Heart left ventricle (tissue), 16 donors: ENCODE results near the gene ALK. TPM values are rescaled to one million over a fixed set of nuclear protein-coding genes. Genes with fewer than 3 reads are reported as not detected.

Experiments
- ATAC-seq, 4 donors: fragments of 200-7000 bp; cut with Tn5 transposase; one replicate each; pipeline ENCODE4 v1.9.1; 2020 to 2022; ENCODE audit warnings: moderate library complexity in 4 of 4, mild to moderate bottlenecking in 3 of 4, moderate number of reproducible peaks in 1 of 4
- DNase-seq, 5 donors: peaks; one replicate each; pipeline ENCODE4 v3.0.0-alpha.2; 2020
- H3K27ac ChIP-seq, 12 donors: fragments of 200-600 bp; sonication (generic) in 4 of 12; one replicate each; pipeline versions ENCODE4 v1.5.0 to v1.8.0; 2016 to 2022; ENCODE audit warnings: mild to moderate bottlenecking in 2 of 12
- H3K27me3 ChIP-seq, 9 donors: fragments of 200-600 bp; sonication (generic) in 2 of 9; one replicate each; pipeline versions ENCODE4 v1.5.1 to v1.8.0; 2016 to 2022; ENCODE audit warnings: mild to moderate bottlenecking in 3 of 9
- H3K36me3 ChIP-seq, 9 donors: fragments of 200-600 bp; sonication (generic) in 2 of 9; one replicate each; pipeline versions ENCODE4 v1.5.0 to v1.8.0; 2018 to 2022; ENCODE audit warnings: mild to moderate bottlenecking in 2 of 9
- H3K4me1 ChIP-seq, 12 donors: fragments of 200-600 bp; sonication (generic) in 4 of 12; one replicate each; pipeline versions ENCODE4 v1.5.0 to v1.8.0; 2016 to 2022; ENCODE audit warnings: mild to moderate bottlenecking in 3 of 12
- H3K4me3 ChIP-seq, 12 donors: fragments of 200-600 bp; sonication (generic) in 4 of 12; one replicate each; pipeline versions ENCODE4 v1.5.0 to v1.8.0; 2017 to 2022; ENCODE audit warnings: mild to moderate bottlenecking in 9 of 12, moderate library complexity in 4 of 12
- H3K9me3 ChIP-seq, 12 donors: fragments of 200-600 bp; sonication (generic) in 4 of 12; one replicate each; pipeline versions ENCODE4 v1.5.0 to v1.8.0; 2016 to 2022; ENCODE audit warnings: mild to moderate bottlenecking in 1 of 12
- CTCF ChIP-seq, 12 donors: fragments of 200-600 bp; sonication (generic) in 4 of 12; IDR thresholded peaks; one replicate each; pipeline versions ENCODE4 v1.5.0 to v1.8.0; 2018 to 2022; ENCODE audit warnings: antibody characterized with exemption in 12 of 12, mild to moderate bottlenecking in 5 of 12
- POLR2A ChIP-seq, 2 donors: fragments of 450-650 bp; IDR thresholded peaks; one replicate each; pipeline ENCODE4 v1.6.1; 2017; ENCODE audit warnings: antibody characterized with exemption in 2 of 2, mild to moderate bottlenecking in 2 of 2, moderate library complexity in 2 of 2
- WGBS, 4 donors: extraction: QIAGEN DNeasy Blood & Tissue Kit in 2 of 4; methylation state at CpG; one replicate each; pipeline versions ENCODE4 v1.1.5 to v1.1.7; 2013 to 2018; 5-methylcytosine and 5-hydroxymethylcytosine counted together
- intact Hi-C, 10 donors: fragments of 100-400 bp; cut with DNase I; formaldehyde crosslinking; loops; one replicate each; pipeline versions ENCODE4 v1.11.1 to v1.14.2; 2022
- polyA plus RNA-seq, 2 donors: library from polyadenylated mRNA; stranded (reverse); fragments of 200-250 nt; gene quantifications; one replicate each; pipeline ENCODE4 v1.2.3, GENCODE V29; 2013
- total RNA-seq, 9 donors: library from RNA; depleted of rRNA in 2 of 9; stranded (reverse); fragments of >200 nt in 2 of 9; fragmentation: NEBNext Ultra II Directional in 3 of 9; extraction: Animal tissue kit (Norgen Biotek cat#: 25700) in 3 of 9; gene quantifications; one replicate each; pipeline versions ENCODE4 v1.1.0 to v1.2.4, GENCODE V29; 2016 to 2023
- donor health status: ischemic (EF 13 %, LVEDD 7.1; RV severe dilation, severe dysfunction).
- donor health status: healthy with polysubstance abuse.
- donor health status: DM: no; HTN: yes; CAD: no.
- donor health status: DM: no; HTN: no; CAD: no.
- donor health status: ischemic (EF 25% LVEDD 6.9; RV normal size, moderate dysfunction).
- donor health status: ischemic (EF 25% LVEDD 5.7; RV mildly dilated, moderate dysfunction).
- donor health status: healthy.
- donor health status: DM: yes; HTN: yes; CAD: no.
- donor health status: ischemic (EF 35%, LVEDD 5.7; RV mildly dilated, moderate dysfunction).
- donor health status: nonischemic (EF 11% LVEDD 7.7; RV severe dilation, severe dysfunction).
- donor health status: DM: yes; HTN: yes; CAD: no.
- donor health status: PGD.
- donor health status: ischemic (EF 29% LVEDD 5.4; RV normal size, mild dysfunction).
- donor health status: nonischemic (EF 23%, LVEDD 6.1; RV moderate dilation, normal function).

ALK gene
- total and polyA plus RNA-seq, 11 donors, result 0.05 to 0.50 (median 0.13) TPM; not detected in 5

- Histone ChIP-seq H3K27ac (no peak overlapping the region), H3K4me1 (peaks cover 5 to 19% (median 15%) of the 10 kb centered on the region in 12 donors), H3K9me3 (no peaks in the 10 kb centered on the region), H3K4me3 (no peak overlapping the region), H3K36me3 (no peaks in the 10 kb centered on the region), H3K27me3 (peaks cover 0 to 67% (median 27%) of the 10 kb centered on the region in 9 donors)
- TF ChIP-seq POLR2A (IDR thresholded peaks at IDR 0.05) (no peak), CTCF (IDR thresholded peaks at IDR 0.05) (no peak)
- intact Hi-C loops, result no loop called here
- DNase-seq (no peak), ATAC-seq (no peak)
Measured at GRCh38 chr2:29916571-29916970, 4.8 kb downstream of the ALK start.

GRCh38 chr2:29910960-29911359 lies 10.4 kb downstream of the ALK start:
- 61 to 70% (median 68%) methylated on average over 1 of the region's 1 CpG for WGBS, 4 donors
- intact Hi-C loops, result no loop called here

GRCh38 chr2:29910465-29910864 lies 10.9 kb downstream of the ALK start:
- intact Hi-C loops, result no loop called here
- Histone ChIP-seq H3K4me1 (no peaks in the 10 kb centered on the region), H3K36me3 (no peaks in the 10 kb centered on the region), H3K9me3 (peaks cover 0 to 10% (median 0%) of the 10 kb centered on the region in 12 donors), H3K27ac (no peak overlapping the region), H3K4me3 (no peak overlapping the region), H3K27me3 (peaks cover 0 to 19% (median 6%) of the 10 kb centered on the region in 9 donors)
- ATAC-seq, result no peak
- no peak for DNase-seq
- TF ChIP-seq POLR2A (IDR thresholded peaks at IDR 0.05) (no peak), CTCF (IDR thresholded peaks at IDR 0.05) (no peak)

More at GRCh38 chr2:29910960-29911359, 10.4 kb downstream of the ALK start:
- no peak for DNase-seq
- Histone ChIP-seq H3K36me3 (no peaks in the 10 kb centered on the region), H3K27ac (no peak overlapping the region), H3K4me1 (no peaks in the 10 kb centered on the region), H3K27me3 (peaks cover 0 to 23% (median 1%) of the 10 kb centered on the region in 9 donors), H3K9me3 (peaks cover 0 to 10% (median 0%) of the 10 kb centered on the region in 12 donors), H3K4me3 (no peak overlapping the region)
- no peak for TF ChIP-seq POLR2A (IDR thresholded peaks at IDR 0.05)
- ATAC-seq, result no peak

GRCh38 chr2:29902356-29902755 lies 19.0 kb downstream of the ALK start:
- no peak for DNase-seq
- intact Hi-C loops, result no loop called here
- Histone ChIP-seq H3K27ac (no peak overlapping the region), H3K27me3 (peaks cover 0 to 42% (median 12%) of the 10 kb centered on the region in 9 donors), H3K4me3 (no peak overlapping the region), H3K9me3 (no peaks in the 10 kb centered on the region), H3K4me1 (no peaks in the 10 kb centered on the region), H3K36me3 (no peaks in the 10 kb centered on the region)
- WGBS, 4 donors, result 14 to 24% (median 16%) methylated on average over 1 of the region's 1 CpG
- ATAC-seq, result no peak
- TF ChIP-seq CTCF (IDR thresholded peaks at IDR 0.05) (no peak), POLR2A (IDR thresholded peaks at IDR 0.05) (no peak)

- Histone ChIP-seq H3K27me3 (peaks cover 0 to 44% (median 7%) of the 10 kb centered on the region in 9 donors), H3K36me3 (no peaks in the 10 kb centered on the region), H3K27ac (no peak overlapping the region), H3K4me1 (no peaks in the 10 kb centered on the region), H3K4me3 (no peak overlapping the region), H3K9me3 (no peaks in the 10 kb centered on the region)
- no peak for TF ChIP-seq POLR2A (IDR thresholded peaks at IDR 0.05)
- TF ChIP-seq CTCF (IDR thresholded peaks at IDR 0.05), result no peak
- WGBS, 4 donors, result 8 to 28% (median 15%) methylated on average over 3 of the region's 3 CpGs
- intact Hi-C loops, result no loop called here
- ATAC-seq (no peak), DNase-seq (no peak)
Measured at GRCh38 chr2:29900971-29901633, 20.3 kb downstream of the ALK start.
